Measurements from ENCODE around the gene SNAP91.

SNAP91 gene

GRCh38 chr6:83514866-83515466 lies 193.9 kb downstream of the SNAP91 start:
- TF ChIP-seq CTCF (IDR thresholded peaks at IDR 0.05; ENCODE audit: extremely low read depth, missing control alignments), result peak; percentile 54
- peak; percentile 49 for DNase-seq (ENCODE audit: low spot score)

- no peak for TF ChIP-seq CTCF (IDR thresholded peaks at IDR 0.05; ENCODE audit: extremely low read depth, missing control alignments)
- DNase-seq (ENCODE audit: low spot score), result no peak
These were observed 194.4 kb downstream of the SNAP91 start for GRCh38 chr6:83514466-83514865.

GRCh38 chr6:83511901-83512681 lies 196.8 kb downstream of the SNAP91 start, which contains the start of gene PRSS35:
Gene PRSS35 (plus strand): TSS chr6:83512534. CDS start chr6:83523442, 10,908 bp downstream.
- DNase-seq (ENCODE audit: low spot score), result peak; percentile 44
- TF ChIP-seq CTCF (IDR thresholded peaks at IDR 0.05; ENCODE audit: extremely low read depth, missing control alignments), result peak; percentile 82

GRCh38 chr6:83511266-83511665 lies 197.6 kb downstream of the SNAP91 start:
- DNase-seq (ENCODE audit: low spot score), result no peak
- TF ChIP-seq CTCF (IDR thresholded peaks at IDR 0.05; ENCODE audit: extremely low read depth, missing control alignments), result no peak

- TF ChIP-seq CTCF (IDR thresholded peaks at IDR 0.05; ENCODE audit: extremely low read depth, missing control alignments), result no peak
- no peak for DNase-seq (ENCODE audit: low spot score)
These were observed 198.1 kb downstream of the SNAP91 start for GRCh38 chr6:83510791-83511190.

- TF ChIP-seq CTCF (IDR thresholded peaks at IDR 0.05; ENCODE audit: extremely low read depth, missing control alignments), result no peak
These were observed 199.5 kb downstream of the SNAP91 start for GRCh38 chr6:83509441-83509840.

GRCh38 chr6:83505356-83505755 lies 203.5 kb downstream of the SNAP91 start:
- no peak for TF ChIP-seq CTCF (IDR thresholded peaks at IDR 0.05; ENCODE audit: extremely low read depth, missing control alignments)
- no peak for DNase-seq (ENCODE audit: low spot score)

More at GRCh38 chr6:83509441-83509840, 199.5 kb downstream of the SNAP91 start:
- no peak for DNase-seq (ENCODE audit: low spot score)

Data from GM20000 (cell line).